Keratinocyte (primary cell): ENCODE measurements around the gene SRPK1. TPM values are rescaled to one million over a fixed set of nuclear protein-coding genes. Genes with fewer than 3 reads are reported as not detected.

Source experiments
- DNase-seq: peaks from one replicate; pipeline ENCODE4 v3.0.0-alpha.2; 2011; ENCODE audit warnings: low read depth, missing footprints, low spot score
- FAIRE-seq: peaks from 2 replicates; lab custom pipeline; 2011; peaks lifted over from hg19 to GRCh38; lab: Jason Lieb, UNC
- H2AFZ ChIP-seq: 2 replicates; pipeline ENCODE4 v1.6.0; 2012; ENCODE audit warnings: low read length, control low read depth, inconsistent platforms; ENCODE audit not compliant: control insufficient read depth
- H3K27ac ChIP-seq: 2 replicates; pipeline ENCODE4 v1.5.1; 2011; ENCODE audit warnings: low read length; ENCODE audit not compliant: control insufficient read depth, insufficient read depth
- H3K27me3 ChIP-seq: 3 replicates; pipeline ENCODE4 v1.6.0; 2011; ENCODE audit warnings: low read length; ENCODE audit not compliant: control insufficient read depth, insufficient read depth; ENCODE audit errors: extremely low read depth
- H3K36me3 ChIP-seq, 2 experiments: 2 replicates in 1 of 2; 3 replicates in 1 of 2; pipeline ENCODE4 v1.5.1; 2011; ENCODE audit warnings: low read length in 2 of 2, mild to moderate bottlenecking in 1 of 2; ENCODE audit not compliant: control insufficient read depth in 2 of 2, insufficient read depth in 2 of 2; ENCODE audit errors: extremely low read depth in 1 of 2
- H3K4me1 ChIP-seq: 3 replicates; pipeline ENCODE4 v1.5.1; 2011; ENCODE audit warnings: low read length; ENCODE audit not compliant: control insufficient read depth, insufficient read depth; ENCODE audit errors: extremely low read depth
- H3K4me2 ChIP-seq: 3 replicates; pipeline ENCODE4 v1.6.0; 2011; ENCODE audit warnings: low read depth, low read length; ENCODE audit not compliant: control insufficient read depth, insufficient read depth; ENCODE audit errors: extremely low read depth
- H3K4me3 ChIP-seq, 3 experiments: fragments of 200-600 bp in 1 of 3; sonication (generic) in 1 of 3; 2 replicates in 2 of 3; 3 replicates in 1 of 3; pipeline ENCODE4 v1.5.1; 2011 to 2016; ENCODE audit warnings: low read length in 3 of 3, mild to moderate bottlenecking in 3 of 3, control low read depth in 2 of 3, inconsistent platforms in 1 of 3, low read depth in 1 of 3, mixed read lengths in 1 of 3, mixed run types in 1 of 3, moderate library complexity in 1 of 3; ENCODE audit not compliant: control insufficient read depth in 2 of 3, insufficient read depth in 2 of 3; ENCODE audit errors: extremely low read depth in 1 of 3
- H3K79me2 ChIP-seq: 2 replicates; pipeline ENCODE4 v1.6.0; 2012; ENCODE audit warnings: low read length; ENCODE audit not compliant: control insufficient read depth, insufficient read depth
- H3K9ac ChIP-seq: 3 replicates; pipeline ENCODE4 v1.6.0; 2011; ENCODE audit warnings: low read length; ENCODE audit not compliant: control insufficient read depth, insufficient read depth; ENCODE audit errors: extremely low read depth
- H3K9me1 ChIP-seq: 3 replicates; pipeline ENCODE4 v1.6.0; 2011; ENCODE audit warnings: low read length; ENCODE audit not compliant: control insufficient read depth, insufficient read depth; ENCODE audit errors: extremely low read depth
- H3K9me3 ChIP-seq: 2 replicates; pipeline ENCODE4 v1.5.1; 2012; ENCODE audit warnings: low read depth, low read length; ENCODE audit not compliant: control insufficient read depth
- H4K20me1 ChIP-seq: 3 replicates; pipeline ENCODE4 v1.6.0; 2011; ENCODE audit warnings: low read length; ENCODE audit not compliant: control insufficient read depth, insufficient read depth; ENCODE audit errors: extremely low read depth
- CTCF ChIP-seq, 3 experiments: IDR thresholded peaks in 1 of 3; conservative IDR thresholded peaks in 1 of 3; optimal IDR thresholded peaks in 1 of 3; 2 replicates in 2 of 3; 3 replicates in 1 of 3; pipeline versions ENCODE3 to v1.5.1; 2011; ENCODE audit warnings: low read length in 3 of 3, mild to moderate bottlenecking in 3 of 3, moderate library complexity in 2 of 3, control low read depth in 1 of 3, inconsistent platforms in 1 of 3; ENCODE audit not compliant: insufficient read depth in 2 of 3; ENCODE audit errors: extremely low read depth in 1 of 3
- EZH2 ChIP-seq: IDR thresholded peaks from one replicate; pipeline ENCODE4 v1.6.1; 2012; ENCODE audit warnings: inconsistent platforms, mild to moderate bottlenecking, low read length, moderate library complexity
- dilution Hi-C: fragments of 300-500 bp; cut with MboI; formaldehyde crosslinking; loops from one replicate; pipeline ENCODE4 v1.7.0; 2020; ENCODE audit warnings: low sequenced_read_pairs; ENCODE audit not compliant: extremely low pct_ligation_motif_present
- polyA plus RNA-seq, 5 experiments: library from polyadenylated mRNA; depleted of rRNA in 3 of 5; stranded (reverse) in 3 of 5; stranded (forward) in 1 of 5; unstranded in 1 of 5; fragments of >200 nt; gene quantifications; 1 replicate in 1 of 5; 2 replicates in 3 of 5; 3 replicates in 1 of 5; pipeline versions ENCODE4 v1.2.1 to v1.2.3, GENCODE V29; 2011 to 2012; ENCODE audit warnings: missing spikeins in 2 of 5, low read depth in 1 of 5, low replicate concordance in 1 of 5

The SRPK1 gene
- polyA plus RNA-seq, 1 donor (not counting 4 experiments of a cell fraction or from before 2014, with no cell fraction given), result 64.1 TPM

GRCh38 chr6:35839019-35839418 lies 81.9 kb downstream of the SRPK1 start:
- H3K9ac ChIP-seq, result no peak overlapping the region
- no peaks in the 10 kb centered on the region for H3K9me1 ChIP-seq
- H3K79me2 ChIP-seq, result no peaks in the 10 kb centered on the region
- DNase-seq, result no peak
- no peaks in the 10 kb centered on the region for H3K9me3 ChIP-seq
- no peaks in the 10 kb centered on the region for H3K4me1 ChIP-seq
- H2AFZ ChIP-seq, result no peak overlapping the region
- no peak overlapping the region for H3K4me2 ChIP-seq
- TF ChIP-seq EZH2 (no peak), CTCF (optimal IDR thresholded peaks at IDR 0.05 in 1 of 3, IDR thresholded peaks at IDR 0.05 in 1 of 3, conservative IDR thresholded peaks at IDR 0.05 in 1 of 3; ENCODE audit: extremely low read depth in 1 of 3, insufficient read depth in 2 of 3, low read length in 3 of 3) (no peak)
- no peak overlapping the region for H3K4me3 ChIP-seq
- no peak for FAIRE-seq
- dilution Hi-C loops, result no loop called here
- no peaks in the 10 kb centered on the region for H4K20me1 ChIP-seq
- H3K27me3 ChIP-seq, result no peaks in the 10 kb centered on the region
- peaks cover 14 to 21% of the 10 kb centered on the region in 2 experiments for H3K36me3 ChIP-seq
- H3K27ac ChIP-seq, result no peak overlapping the region

DNA sequence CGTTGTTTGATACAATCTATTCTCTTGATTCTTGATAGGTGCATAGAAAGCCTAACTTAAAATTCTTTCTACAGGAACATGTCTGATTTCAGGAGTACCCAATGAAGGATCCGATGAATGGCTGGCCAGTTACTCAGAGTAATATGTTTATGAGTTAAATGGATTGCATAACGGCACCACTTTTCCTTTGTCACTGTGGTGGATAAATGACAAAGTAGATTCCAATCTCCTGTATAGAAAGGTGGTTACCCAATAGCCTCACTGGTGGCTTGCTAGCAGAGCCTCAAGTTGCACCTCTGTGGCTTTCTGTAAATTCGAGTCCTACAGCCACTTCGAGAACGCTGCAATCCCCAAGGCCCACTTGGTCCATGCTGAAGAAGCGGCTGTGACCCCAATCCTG lies 87.4 kb downstream of the SRPK1 start:
- H3K36me3 ChIP-seq, result peaks cover 14 to 17% of the 10 kb centered on the region in 2 experiments
- H4K20me1 ChIP-seq, result no peaks in the 10 kb centered on the region
- H3K4me2 ChIP-seq, result no peak overlapping the region
- no peak overlapping the region for H2AFZ ChIP-seq
- DNase-seq (no peak), FAIRE-seq (no peak)
- no peaks in the 10 kb centered on the region for H3K27me3 ChIP-seq
- dilution Hi-C loops, result no loop called here
- H3K9ac ChIP-seq, result no peak overlapping the region
- H3K79me2 ChIP-seq, result no peaks in the 10 kb centered on the region
- H3K4me1 ChIP-seq, result no peaks in the 10 kb centered on the region
- H3K27ac ChIP-seq, result no peak overlapping the region
- H3K4me3 ChIP-seq, result no peak overlapping the region
- H3K9me1 ChIP-seq, result no peaks in the 10 kb centered on the region
- H3K9me3 ChIP-seq, result no peaks in the 10 kb centered on the region
- TF ChIP-seq EZH2 (no peak), CTCF (optimal IDR thresholded peaks at IDR 0.05 in 1 of 3, IDR thresholded peaks at IDR 0.05 in 1 of 3, conservative IDR thresholded peaks at IDR 0.05 in 1 of 3; ENCODE audit: extremely low read depth in 1 of 3, insufficient read depth in 2 of 3, low read length in 3 of 3) (no peak)
